ENCODE measurements around the gene POU2F1.

GRCh38 chr1:167270349-167271092, 49.8 kb downstream of the POU2F1 start:
- no peak for TF ChIP-seq EZH2 (IDR thresholded peaks at IDR 0.05)
- TF ChIP-seq POLR2AphosphoS5 (IDR thresholded peaks at IDR 0.05; ENCODE audit: borderline replicate concordance, low read depth, low read length), result no peak

Data from SK-N-MC (cell line).